HG03432 (cell line): ENCODE measurements around the gene CCND1.
"Not testable (repeated sequence)": the region's sequence is repeated elsewhere in the genome, so short reads cannot be mapped to it uniquely, and the experiment has no call there.

Source experiments
- ATAC-seq: cut with Tn5 transposase; IDR thresholded peaks from one replicate; pipeline ENCODE4 v1.9.1; 2021; ENCODE audit warnings: mild to moderate bottlenecking, moderate library complexity; ENCODE audit not compliant: unreplicated experiment

The CCND1 gene

DNA sequence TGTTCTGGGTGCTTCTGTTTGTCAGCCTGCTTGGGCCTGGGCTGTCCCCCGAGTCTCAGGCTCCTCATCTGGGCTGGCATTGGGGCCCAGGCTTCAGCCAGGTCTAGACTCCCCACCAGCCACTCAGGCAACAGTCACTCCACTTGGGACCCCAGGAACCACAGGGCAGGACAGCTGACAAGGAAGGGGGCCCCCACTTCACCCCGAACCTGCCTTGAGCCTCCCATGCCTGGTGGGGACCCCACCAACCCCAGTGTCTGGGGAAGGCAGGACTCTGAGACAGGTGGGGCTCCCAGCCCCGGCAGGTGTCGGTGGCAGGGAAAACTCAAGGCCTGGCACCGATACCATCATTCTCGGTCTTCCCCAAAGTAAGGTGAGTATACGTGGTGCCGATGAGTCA, 45.9 kb downstream of the CCND1 start:
- ATAC-seq: no peak

DNA sequence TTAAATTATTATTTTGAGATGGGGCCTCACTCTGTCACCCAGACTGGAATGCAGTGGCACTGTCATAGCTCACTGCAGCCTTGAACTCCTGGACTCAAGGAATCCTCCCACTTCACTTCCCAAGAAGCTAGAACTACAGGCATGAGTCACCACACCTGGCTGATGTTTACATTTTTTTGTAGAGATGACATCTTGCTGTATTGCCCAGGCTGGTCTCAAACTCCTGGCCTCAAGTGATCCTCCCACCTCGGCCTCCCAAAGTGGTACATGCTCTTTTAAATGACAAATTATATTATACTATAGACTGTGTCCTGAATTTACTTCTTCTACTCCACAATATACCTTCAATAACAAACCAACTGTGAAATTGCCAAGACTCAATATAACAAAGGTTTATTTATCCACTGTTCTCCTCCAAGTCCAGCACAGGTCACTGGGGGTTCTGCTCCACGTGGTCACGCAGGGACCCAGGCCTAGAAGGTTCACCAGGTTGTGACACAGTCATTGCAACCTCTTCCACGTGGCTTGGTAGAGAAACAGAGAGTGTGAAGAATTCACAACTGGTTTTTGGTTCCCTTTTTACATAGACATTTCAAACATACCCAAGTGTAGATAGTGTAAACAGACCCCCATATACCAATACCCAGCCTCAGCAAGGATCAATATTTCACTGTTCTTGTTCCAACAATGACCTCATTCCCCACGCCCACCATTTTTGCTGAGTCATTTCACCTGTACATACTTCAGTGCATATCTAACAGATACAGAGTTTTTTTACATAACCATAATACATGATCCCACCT, 47.2 kb downstream of the CCND1 start:
- ATAC-seq: not testable (repeated sequence)

DNA sequence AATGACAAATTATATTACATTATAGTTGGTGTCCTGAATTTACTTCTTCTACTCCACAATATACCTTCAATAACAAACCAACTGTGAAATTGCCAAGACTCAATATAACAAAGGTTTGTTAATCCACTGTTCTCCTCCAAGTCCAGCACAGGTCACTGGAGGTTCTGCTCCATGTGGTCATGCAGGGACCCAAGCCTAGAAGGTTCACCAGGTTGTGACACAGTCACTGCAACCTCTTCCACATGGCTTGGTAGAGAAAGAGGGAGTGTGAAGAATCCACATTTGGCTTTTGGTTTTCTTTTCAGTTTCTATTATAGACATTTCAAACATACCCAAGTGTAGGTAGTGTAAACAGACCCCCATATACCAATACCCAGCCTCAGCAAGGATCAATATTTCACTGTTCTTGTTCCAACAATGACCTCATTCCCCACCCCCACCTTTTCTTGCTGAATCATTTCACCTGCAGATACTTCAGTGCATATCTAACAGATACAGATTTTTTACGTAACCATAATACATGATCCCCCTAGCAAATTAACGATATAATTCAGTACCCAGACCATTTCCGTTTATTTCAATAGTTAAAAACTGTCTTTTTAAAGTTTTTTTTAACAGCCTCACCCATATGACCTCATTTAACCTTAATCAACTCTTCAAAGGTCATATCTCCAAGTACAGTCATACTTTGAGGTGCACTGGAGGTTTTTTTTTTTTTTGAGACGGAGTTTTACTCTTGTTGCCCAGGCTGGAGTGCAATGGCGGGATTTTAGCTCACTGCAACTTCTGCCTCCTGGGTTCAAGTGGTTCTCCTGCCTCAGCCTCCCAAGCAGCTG, 48.7 kb downstream of the CCND1 start:
- ATAC-seq: no peak

DNA sequence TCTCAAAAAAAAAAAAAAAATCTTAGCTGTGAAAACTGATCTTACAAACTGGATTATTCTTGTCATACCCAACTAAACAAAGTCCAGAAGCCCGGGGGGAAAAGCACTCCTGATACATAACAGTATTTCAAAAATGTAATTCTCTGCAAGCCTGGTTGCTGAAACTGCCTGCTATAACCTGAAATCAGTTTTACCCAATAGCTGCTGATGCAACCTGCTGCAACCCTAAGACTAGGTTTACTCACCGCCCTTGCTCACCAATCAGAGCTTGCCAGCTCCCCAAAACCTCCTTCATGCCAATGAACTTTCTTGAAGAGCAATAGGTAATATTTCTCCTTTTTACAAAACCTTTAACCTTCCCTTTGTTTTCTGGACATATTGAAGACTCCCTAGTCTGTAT, 50.5 kb downstream of the CCND1 start:
- ATAC-seq: no peak

- no peak for ATAC-seq
Observed at GRCh38 chr11:69692422-69692821, 51.5 kb downstream of the CCND1 start.

DNA sequence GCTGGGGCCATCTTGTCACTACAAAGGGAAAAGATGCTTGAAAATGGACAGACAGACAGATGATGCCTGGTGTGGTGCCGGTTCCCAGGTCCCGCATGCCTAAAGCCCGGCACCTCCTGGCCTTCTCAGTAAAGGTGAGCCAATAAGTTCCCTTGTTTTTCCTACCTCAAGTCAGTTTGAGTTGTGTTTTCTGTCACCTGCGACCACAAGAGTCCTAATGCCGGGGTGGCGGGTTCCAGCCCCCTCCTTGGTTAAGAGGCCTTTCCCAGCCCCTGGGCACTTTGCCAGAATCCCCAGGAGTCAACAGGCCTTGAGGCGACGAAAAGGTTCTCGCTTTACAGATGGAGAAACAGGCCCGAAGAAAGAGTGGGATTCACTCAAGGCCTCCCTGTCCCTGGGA, 53.8 kb downstream of the CCND1 start:
- ATAC-seq: no peak

DNA sequence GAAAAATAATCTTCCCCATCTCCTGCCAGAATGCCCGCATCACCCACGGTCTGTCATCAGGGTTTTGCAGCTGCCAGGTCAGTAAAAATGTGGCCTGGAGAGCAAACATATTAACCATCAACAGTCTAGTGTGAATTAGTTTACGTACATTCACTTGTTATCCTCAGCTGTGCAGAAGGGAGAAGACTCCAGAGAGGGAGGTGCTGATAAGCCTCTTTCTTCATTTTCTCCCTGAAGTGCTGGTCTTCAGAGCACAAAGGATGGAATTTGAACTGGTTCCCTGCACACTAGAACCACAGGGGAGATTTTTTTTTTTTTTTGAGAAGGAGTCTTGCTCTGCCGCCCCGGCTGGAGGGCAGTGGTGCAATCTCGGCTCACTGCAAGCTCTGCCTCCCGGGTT, 54.6 kb downstream of the CCND1 start:
- ATAC-seq: no peak

DNA sequence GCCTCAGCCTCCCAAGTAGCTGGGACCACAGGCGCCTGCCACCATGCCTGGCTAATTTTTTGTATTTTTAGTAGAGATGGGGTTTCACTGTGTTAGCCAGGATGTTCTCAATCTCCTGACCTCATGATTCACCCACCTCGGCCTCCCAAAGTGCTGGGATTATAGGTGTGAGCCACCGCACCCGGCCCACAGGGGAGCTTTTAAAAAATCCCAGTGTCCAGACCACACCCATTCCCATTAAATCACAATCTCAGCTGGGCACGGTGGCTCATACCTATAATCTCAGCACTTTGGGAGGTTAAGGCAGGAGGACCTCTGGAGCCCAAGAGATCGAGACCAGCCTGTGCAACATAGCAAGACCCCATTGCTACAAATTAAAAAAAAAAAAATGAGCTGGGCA, 55.0 kb downstream of the CCND1 start:
- ATAC-seq: not testable (repeated sequence)

- ATAC-seq: no peak
Observed at GRCh38 chr11:69696749-69697468, 56.0 kb downstream of the CCND1 start.

GRCh38 chr11:69697469-69697843, 56.5 kb downstream of the CCND1 start:
- ATAC-seq: no peak

DNA sequence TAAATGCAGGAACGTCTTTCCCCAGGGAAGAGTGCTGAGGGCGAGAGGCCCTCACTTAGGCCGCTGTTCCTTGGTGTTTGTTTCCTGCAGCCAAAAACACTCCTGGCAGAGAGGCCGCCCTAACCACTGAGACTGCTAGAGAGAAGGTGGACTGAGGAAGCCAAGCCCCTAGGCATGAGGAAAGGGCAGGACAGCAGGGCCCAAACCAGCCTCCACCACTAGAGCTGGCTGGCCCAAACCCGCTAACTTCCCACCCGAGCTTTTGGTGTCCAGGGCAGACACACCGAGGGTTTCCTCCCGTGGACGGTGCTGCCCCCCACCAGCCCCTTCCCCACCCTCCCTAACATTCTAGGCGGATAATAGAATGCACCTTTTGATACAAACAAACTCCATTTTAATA, 56.9 kb downstream of the CCND1 start:
- no peak for ATAC-seq

DNA sequence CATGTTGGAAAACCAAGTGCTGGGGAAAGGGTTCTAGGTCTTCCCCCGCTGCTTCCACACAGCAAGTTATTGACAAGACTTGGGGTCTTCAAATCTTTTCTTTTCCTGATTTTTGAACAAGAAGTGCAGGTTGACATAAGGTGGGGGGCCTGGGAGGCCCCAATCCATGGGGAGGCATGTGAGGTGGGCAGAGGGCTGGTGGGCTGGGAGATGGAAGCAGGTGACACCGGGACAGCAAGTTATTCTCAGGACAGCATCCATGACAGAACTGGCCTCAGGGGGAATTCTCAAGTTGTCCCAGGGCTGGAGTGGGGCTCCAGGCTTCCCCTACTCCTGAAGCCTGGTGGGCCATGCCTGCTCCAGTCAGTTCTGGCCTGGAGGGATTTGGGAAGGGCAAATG, 57.4 kb downstream of the CCND1 start:
- no peak for ATAC-seq

DNA sequence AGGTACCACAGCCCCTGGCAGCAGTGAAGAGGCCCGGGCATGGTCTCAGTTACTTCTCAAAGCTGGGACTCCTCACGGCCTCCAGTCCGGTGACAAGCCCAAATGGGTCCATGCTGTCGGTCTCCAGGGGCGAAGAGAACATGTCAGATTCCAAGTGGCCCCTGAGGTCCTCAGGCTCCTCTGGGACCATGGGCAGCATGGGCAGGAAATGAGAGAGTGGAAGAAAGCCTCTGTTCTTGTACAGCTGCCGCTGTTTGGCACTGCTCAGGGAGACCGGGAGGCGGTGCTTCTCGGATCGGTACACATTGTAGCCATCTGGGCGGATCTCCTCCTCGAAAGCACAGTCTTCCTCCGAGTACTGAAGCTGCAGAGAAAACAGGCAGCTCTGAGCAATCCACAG, 58.3 kb downstream of the CCND1 start:
- no peak for ATAC-seq

DNA sequence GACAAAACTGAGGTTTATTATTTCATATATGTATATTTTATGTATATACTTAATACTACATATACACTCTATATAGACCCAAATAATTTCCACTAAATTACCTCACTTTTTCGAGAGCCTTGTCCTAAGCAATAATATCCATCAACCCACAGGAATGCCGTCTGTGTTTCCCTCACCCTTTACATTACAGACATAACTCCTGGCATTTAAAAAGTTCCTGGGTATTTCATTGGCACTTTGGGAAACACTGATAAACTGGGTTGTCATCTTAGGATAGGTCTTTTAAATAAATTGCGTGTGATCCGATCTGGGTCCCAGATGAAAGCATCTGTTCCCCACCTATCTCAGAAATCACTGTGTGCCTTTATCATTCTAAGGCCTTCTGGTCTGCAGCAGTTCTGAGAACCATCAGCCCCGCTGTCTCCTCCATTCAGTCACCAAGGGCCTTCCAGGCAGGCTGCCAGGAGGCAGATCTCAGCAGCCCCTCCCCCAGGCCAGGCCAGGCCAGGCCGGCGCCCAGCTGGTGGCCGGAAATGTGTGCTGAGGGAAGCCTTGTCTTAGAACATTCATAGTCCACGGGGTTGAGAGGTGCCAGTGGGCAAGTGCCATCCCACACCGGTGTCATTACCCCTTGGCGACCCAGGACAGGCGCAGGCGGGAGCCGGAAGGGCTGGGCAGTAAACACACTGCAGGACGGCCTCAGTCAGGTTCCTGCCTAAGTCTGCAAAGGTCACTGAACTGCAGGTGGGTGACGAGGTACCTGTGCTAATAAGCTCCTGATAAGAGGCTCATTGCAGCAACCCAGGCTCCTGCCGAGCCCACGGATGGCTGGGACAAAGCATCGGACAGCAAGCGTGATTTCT, 59.6 kb downstream of the CCND1 start:
- no peak for ATAC-seq

- no peak for ATAC-seq
Observed at GRCh38 chr11:69702239-69702691, 61.3 kb downstream of the CCND1 start.

DNA sequence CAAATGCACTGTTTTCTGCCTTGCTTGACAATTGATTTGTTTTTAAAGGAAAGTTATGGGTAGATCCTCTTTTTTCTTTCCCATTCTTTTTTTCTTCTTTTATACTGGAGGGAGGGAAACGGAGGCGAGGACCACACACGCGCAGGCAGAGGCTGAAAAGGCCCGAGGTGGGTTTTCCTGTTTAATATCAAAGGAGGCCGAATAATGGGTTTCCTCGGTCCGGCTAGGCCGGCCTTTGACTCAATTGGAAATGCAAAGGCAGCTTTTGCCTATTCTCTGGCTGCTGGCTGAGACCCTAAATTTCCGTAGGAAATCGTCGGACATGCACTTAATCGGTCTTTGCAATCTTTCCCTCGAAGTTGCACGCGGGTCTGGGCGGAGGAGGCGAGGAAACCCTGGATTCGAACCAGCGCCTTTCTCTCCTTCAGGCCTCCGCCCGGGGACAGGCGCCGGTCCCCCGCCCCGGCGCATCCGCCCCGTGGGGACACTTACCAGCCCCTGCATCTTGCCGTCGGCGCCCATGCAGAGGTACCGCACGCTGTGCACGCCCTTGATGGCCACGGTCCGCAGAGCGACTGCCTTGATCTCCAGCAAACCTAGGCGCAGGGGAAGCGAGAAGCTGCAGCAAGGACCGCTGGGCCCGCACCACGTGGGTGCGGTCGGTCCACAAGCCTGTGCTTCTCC, 62.0 kb downstream of the CCND1 start:
- no peak for ATAC-seq

DNA sequence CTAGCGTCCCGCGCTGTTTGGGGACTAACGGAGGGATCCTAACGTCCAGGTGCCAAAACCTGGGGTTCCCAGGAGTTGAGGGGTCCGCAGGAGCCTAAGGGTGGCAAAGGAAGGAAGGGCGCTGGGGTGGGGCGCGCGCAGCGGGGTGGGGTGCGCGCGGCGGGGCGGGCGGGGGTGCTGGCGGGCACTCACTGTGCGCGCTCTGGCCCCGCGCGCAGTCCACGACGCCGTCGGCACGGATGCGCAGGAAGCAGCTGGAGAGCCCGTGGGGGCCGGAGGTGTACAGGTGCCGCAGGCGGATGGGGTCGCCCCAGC, 62.5 kb downstream of the CCND1 start:
- no peak for ATAC-seq
